ENCODE data around the gene MAN1A1. TPM values are rescaled to one million over a fixed set of nuclear protein-coding genes. Genes with fewer than 3 reads are reported as not detected.

Gene MAN1A1
- total and polyA plus RNA-seq, 2 of the 8 experiments (the other 6 are each of a cell fraction or from before 2014, with no cell fraction given): 1.8 to 5.4 TPM

- H3K14ac ChIP-seq (ENCODE audit: insufficient read length): no peak overlapping the region
- CTCF ChIA-PET (ENCODE audit: partially characterized antibody): interaction anchor here (0.6 to 1.9 kb wide), 3 partner anchors 10 to 148 kb away, joined by 3 to 6 read pairs (median 3); no protein-coding TSS in a partner anchor
Observed at GRCh38 chr6:119183457-119183856, 166.1 kb downstream of the MAN1A1 start.

More at GRCh38 chr6:119183457-119183856, 166.1 kb downstream of the MAN1A1 start:
- Histone ChIP-seq H3K23ac (ENCODE audit: insufficient read length) (no peak overlapping the region), H2BK120ac (replicated peaks; ENCODE audit: low read depth, low read length) (no peak overlapping the region), H3K27me3 (replicated peaks in 1 of 4; ENCODE audit: control insufficient read depth in 3 of 4, extremely low read depth in 1 of 4, insufficient read depth in 3 of 4, low read length in 3 of 4) (no peaks in the 10 kb centered on the region), H3K4me2 (ENCODE audit: insufficient read depth in 1 of 2, low read depth in 2 of 2, low read length in 2 of 2) (no peak overlapping the region), H2BK15ac (ENCODE audit: low read length) (no peak overlapping the region), H2BK20ac (ENCODE audit: low read length) (no peak overlapping the region), H3K4ac (replicated peaks; ENCODE audit: insufficient read length, low read depth, low read length) (no peak overlapping the region), H3K23me2 (ENCODE audit: low read depth, low read length) (no peaks in the 10 kb centered on the region), H3K79me1 (ENCODE audit: low read depth, low read length) (no peaks in the 10 kb centered on the region), H4K91ac (replicated peaks; ENCODE audit: insufficient read length, low read length) (no peak overlapping the region), H4K5ac (ENCODE audit: insufficient read length, low read depth, low read length) (no peak overlapping the region), H3K4me1 (replicated peaks in 1 of 4; ENCODE audit: control insufficient read depth in 3 of 4, insufficient read depth in 4 of 4, low read length in 3 of 4) (peaks cover 0 to 2% (median 0%) of the 10 kb centered on the region in 4 experiments; a peak in 1 of 7 replicates), H3K9me3 (ENCODE audit: insufficient read depth in 2 of 2, low read depth in 1 of 2, low read length in 1 of 2) (no peaks in the 10 kb centered on the region), H3K18ac (ENCODE audit: extremely low read depth, low read length) (no peak overlapping the region), H3K4me3 (ENCODE audit: extremely low read depth in 1 of 4, insufficient read depth in 2 of 4, low read depth in 3 of 4, low read length in 4 of 4) (no peak overlapping the region), H3K79me2 (ENCODE audit: control insufficient read depth in 1 of 2, insufficient read depth in 2 of 2, low read length in 2 of 2) (no peaks in the 10 kb centered on the region), H2BK12ac (ENCODE audit: low read depth, low read length) (no peak overlapping the region), H2AK5ac (ENCODE audit: low read depth, low read length) (no peak overlapping the region), H4K20me1 (replicated peaks in 1 of 2; ENCODE audit: control insufficient read depth in 1 of 2, insufficient read depth in 2 of 2, low read length in 2 of 2) (no peaks in the 10 kb centered on the region), H3K27ac (ENCODE audit: low read depth, low read length) (no peak overlapping the region), H3K36me3 (ENCODE audit: control insufficient read depth in 2 of 4, insufficient read depth in 4 of 4, low read length in 3 of 4) (no peaks in the 10 kb centered on the region), H3K9ac (replicated peaks in 1 of 4; ENCODE audit: extremely low read depth in 1 of 4, low read depth in 3 of 4, low read length in 3 of 4) (no peak overlapping the region), H3K56ac (replicated peaks; ENCODE audit: insufficient read length, low read depth, low read length) (no peak overlapping the region), H4K8ac (ENCODE audit: extremely low read depth, insufficient read depth, low read length) (no peak overlapping the region), H2AFZ (ENCODE audit: low read length) (no peak overlapping the region), H2BK5ac (ENCODE audit: low read depth, low read length) (no peak overlapping the region)
- POLR2A ChIA-PET (ENCODE audit: partially characterized antibody): no interaction called here
- FAIRE-seq (no peak), DNase-seq (ENCODE audit: low read depth in 1 of 2, low spot score in 2 of 2) (no peak)
- WGBS, 2 experiments (ENCODE audit: extremely low coverage in 1 of 2, insufficient coverage in 1 of 2, insufficient read length in 1 of 2, insufficient replicate concordance in 2 of 2, low coverage in 1 of 2, low lambda C conversion rate in 2 of 2, missing lambda C conversion rate in 1 of 2): 88% methylated on average over 1 of the region's 1 CpG; no CpG with 5 or more reads in 1 of the 2 experiments
- TF ChIP-seq E2F6 (IDR thresholded peaks at IDR 0.05): no peak
- no peak for TF ChIP-seq KDM4A (IDR thresholded peaks at IDR 0.05; ENCODE audit: low read depth, low read length, severe bottlenecking)
- TF ChIP-seq SIRT6 (IDR thresholded peaks at IDR 0.05; ENCODE audit: low read length): no peak
- no peak for TF ChIP-seq CHD2 (IDR thresholded peaks at IDR 0.05; ENCODE audit: low read length)
